Esophagus squamous epithelium (tissue), 4 donors: ENCODE data around the gene ST6GALNAC3.

Source experiments
- POLR2A ChIP-seq, 4 donors: fragments of 450-650 bp; IDR thresholded peaks; one replicate each; pipeline ENCODE4 v1.6.1; 2017; ENCODE audit warnings: antibody characterized with exemption in 4 of 4, mild to moderate bottlenecking in 4 of 4, moderate library complexity in 3 of 4
- TF ChIP-seq, protein P1 (sequence below), 6 experiments: fragments of 450-650 bp in 4 of 6; fragments of 200-600 bp in 2 of 6; sonication (generic) in 2 of 6; IDR thresholded peaks; one replicate each; pipeline ENCODE4 v1.5.1; 2016 to 2019; ENCODE audit warnings: antibody characterized with exemption in 6 of 6, mild to moderate bottlenecking in 4 of 6, moderate library complexity in 4 of 6

DNA sequence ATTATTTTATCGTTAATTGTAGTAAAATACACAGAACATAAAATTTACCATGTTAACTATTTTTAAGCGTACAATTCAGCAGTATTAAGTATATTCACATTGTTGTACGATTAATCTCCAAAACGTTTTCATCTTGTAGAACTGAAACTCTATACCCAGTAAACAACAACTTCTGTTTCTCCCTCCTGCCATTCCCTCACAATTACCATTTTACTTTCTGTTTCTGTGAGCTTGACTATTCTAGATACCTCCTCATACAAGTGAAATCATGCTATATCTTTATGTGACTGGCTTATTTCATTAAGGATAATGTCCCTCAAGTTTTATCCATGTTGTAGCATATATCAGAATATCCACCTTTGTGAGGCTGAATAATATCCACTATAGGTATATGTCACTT, 156.8 kb downstream of the ST6GALNAC3 start:
- no peak for TF ChIP-seq POLR2A (IDR thresholded peaks at IDR 0.05)
- TF ChIP-seq, protein P1, sequence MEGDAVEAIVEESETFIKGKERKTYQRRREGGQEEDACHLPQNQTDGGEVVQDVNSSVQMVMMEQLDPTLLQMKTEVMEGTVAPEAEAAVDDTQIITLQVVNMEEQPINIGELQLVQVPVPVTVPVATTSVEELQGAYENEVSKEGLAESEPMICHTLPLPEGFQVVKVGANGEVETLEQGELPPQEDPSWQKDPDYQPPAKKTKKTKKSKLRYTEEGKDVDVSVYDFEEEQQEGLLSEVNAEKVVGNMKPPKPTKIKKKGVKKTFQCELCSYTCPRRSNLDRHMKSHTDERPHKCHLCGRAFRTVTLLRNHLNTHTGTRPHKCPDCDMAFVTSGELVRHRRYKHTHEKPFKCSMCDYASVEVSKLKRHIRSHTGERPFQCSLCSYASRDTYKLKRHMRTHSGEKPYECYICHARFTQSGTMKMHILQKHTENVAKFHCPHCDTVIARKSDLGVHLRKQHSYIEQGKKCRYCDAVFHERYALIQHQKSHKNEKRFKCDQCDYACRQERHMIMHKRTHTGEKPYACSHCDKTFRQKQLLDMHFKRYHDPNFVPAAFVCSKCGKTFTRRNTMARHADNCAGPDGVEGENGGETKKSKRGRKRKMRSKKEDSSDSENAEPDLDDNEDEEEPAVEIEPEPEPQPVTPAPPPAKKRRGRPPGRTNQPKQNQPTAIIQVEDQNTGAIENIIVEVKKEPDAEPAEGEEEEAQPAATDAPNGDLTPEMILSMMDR (IDR thresholded peaks at IDR 0.05), result no peak
